Immature natural killer cell (primary cell): ENCODE measurements around the gene PTMS. TPM values are rescaled to one million over a fixed set of nuclear protein-coding genes. Genes with fewer than 3 reads are reported as not detected.

ENCODE experiments used
- DNase-seq, 3 donors: peaks; one replicate each; pipeline ENCODE4 v3.0.0; 2022; ENCODE audit warnings: mixed read lengths in 1 of 3
- H3K27ac Mint-ChIP-seq, 6 donors: one replicate each; pipeline ENCODE4 v1.8.0; 2020; ENCODE audit warnings: mixed read lengths in 6 of 6, mild to moderate bottlenecking in 5 of 6, inconsistent platforms in 4 of 6, moderate library complexity in 3 of 6
- H3K27me3 Mint-ChIP-seq, 3 donors: one replicate each; pipeline ENCODE4 v1.8.0; 2020 to 2021; ENCODE audit warnings: low read depth in 3 of 3, mild to moderate bottlenecking in 3 of 3, mixed read lengths in 3 of 3, moderate library complexity in 3 of 3, inconsistent platforms in 1 of 3
- H3K36me3 Mint-ChIP-seq, 3 donors: one replicate each; pipeline ENCODE4 v1.8.0; 2020; ENCODE audit warnings: mixed read lengths in 3 of 3, inconsistent platforms in 2 of 3, mild to moderate bottlenecking in 2 of 3
- H3K4me1 Mint-ChIP-seq, 2 donors: one replicate each; pipeline ENCODE4 v1.8.0; 2020; ENCODE audit warnings: inconsistent platforms in 2 of 2, mild to moderate bottlenecking in 2 of 2, mixed read lengths in 2 of 2, moderate library complexity in 1 of 2
- H3K4me3 Mint-ChIP-seq, 5 donors: one replicate each; pipeline ENCODE4 v1.8.0; 2020; ENCODE audit warnings: mild to moderate bottlenecking in 5 of 5, mixed read lengths in 5 of 5, inconsistent platforms in 3 of 5, moderate library complexity in 3 of 5
- H3K9me3 Mint-ChIP-seq, 6 donors: one replicate each; pipeline ENCODE4 v1.8.0; 2020; ENCODE audit warnings: mild to moderate bottlenecking in 6 of 6, mixed read lengths in 6 of 6, inconsistent platforms in 4 of 6, moderate library complexity in 3 of 6
- polyA plus RNA-seq, 3 donors: library from polyadenylated mRNA; unstranded; fragments of 300-500 nt; fragmentation: Illumina TruSeq; gene quantifications; one replicate each; pipeline ENCODE4 v1.2.3, GENCODE V29; 2021

Gene PTMS
- polyA plus RNA-seq, 3 donors from 2014 or later, result 0.40 to 8.0 (median 4.9) TPM

DNA sequence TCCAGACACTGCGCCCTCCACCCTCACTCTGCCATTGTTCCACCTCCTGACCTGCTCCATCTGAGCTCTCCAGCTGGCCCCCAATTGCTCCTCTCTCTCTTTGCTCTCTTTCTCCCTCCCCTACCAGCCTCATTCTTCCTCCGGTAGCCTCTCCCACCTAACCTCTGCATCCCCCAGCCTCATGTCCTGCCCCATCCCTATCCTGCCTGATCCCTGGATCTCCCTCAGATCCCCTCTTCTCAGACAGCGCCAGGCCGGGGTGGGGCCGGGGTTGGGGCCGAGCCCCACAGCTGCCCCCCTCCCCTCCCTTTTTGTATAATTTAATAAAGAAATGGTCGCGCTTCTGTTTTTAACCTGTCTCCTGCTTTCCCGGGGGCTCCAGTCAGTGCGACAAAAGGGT lies 4.4 kb downstream of the PTMS start:
- peaks cover 13 to 17% of the 10 kb centered on the region in 2 donors for H3K4me1 Mint-ChIP-seq
- no peak overlapping the region for H3K4me3 Mint-ChIP-seq

DNA sequence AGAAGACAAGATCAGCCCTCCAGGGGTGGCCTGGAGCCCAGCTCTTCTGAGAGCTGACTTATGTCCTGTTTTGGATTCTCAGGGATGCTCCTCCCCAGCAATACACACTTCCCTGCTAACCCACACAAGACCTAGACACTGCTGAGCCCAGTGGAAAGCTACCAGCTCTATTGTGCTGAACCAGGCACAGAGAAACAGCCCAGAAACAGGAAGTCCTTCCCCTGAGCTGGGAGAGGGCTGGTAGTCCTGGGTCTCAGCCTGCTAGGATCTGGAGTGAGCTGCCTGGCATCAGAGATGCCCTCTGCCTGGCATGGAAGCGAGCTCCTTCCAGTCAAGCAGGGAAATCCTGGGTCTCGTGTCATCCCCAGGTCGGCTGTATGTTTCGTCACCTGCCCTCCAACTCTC lies 4.9 kb downstream of the PTMS start:
- DNase-seq, result no peak
- Mint-ChIP-seq H3K4me3 (no peak overlapping the region), H3K27ac (no peak overlapping the region), H3K4me1 (peaks cover 10 to 13% of the 10 kb centered on the region in 2 donors), H3K9me3 (no peaks in the 10 kb centered on the region), H3K27me3 (peaks cover 7 to 17% (median 10%) of the 10 kb centered on the region in 3 donors), H3K36me3 (no peaks in the 10 kb centered on the region)

More for the DNA sequence above, 4.4 kb downstream of the PTMS start:
- H3K27ac Mint-ChIP-seq, result no peak overlapping the region
- no peaks in the 10 kb centered on the region for H3K36me3 Mint-ChIP-seq
- H3K9me3 Mint-ChIP-seq, result no peaks in the 10 kb centered on the region
- peaks cover 9 to 17% (median 12%) of the 10 kb centered on the region in 3 donors for H3K27me3 Mint-ChIP-seq
- DNase-seq, result no peak

DNA sequence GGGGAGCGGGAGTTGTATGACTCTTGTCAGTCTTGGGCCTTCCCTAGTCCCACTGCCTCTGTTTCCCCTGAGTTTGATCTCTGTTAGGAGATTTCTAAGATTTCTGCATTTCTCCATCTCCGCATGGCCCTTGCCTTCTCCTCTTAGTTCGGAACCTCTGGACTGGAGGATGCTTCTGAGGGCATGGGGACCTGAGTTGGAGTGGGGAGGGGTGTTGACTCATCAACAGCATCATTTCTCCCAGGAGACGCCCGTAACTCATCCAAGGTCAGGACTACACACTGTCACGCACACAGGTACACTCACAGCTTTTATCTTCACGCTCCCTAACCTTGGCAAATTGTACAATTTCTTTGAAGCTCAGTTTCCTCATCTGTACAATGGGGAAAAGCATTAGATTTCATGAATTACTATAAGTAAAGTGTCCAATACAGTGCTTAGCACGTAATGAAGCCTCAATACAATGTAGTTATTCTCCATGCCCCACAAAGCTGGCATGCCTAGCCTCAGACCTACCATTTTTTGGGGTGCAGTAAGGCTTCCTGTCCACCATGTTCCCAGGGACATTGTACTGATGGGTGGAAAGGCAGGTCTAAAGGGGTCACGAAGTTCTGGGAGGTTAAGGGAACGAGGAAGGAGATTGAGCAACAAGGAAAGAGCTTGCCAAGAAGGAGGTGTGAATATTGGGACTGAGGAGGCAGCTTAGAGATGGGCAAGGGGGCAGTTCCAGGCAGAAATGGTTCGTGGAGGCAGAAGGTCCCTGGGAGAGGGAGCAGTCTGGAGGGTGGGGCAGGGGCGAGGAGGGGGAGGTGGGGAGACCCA lies 5.6 kb downstream of the PTMS start:
- peaks cover 9 to 17% (median 10%) of the 10 kb centered on the region in 3 donors for H3K27me3 Mint-ChIP-seq
- peaks cover 10 to 13% of the 10 kb centered on the region in 2 donors for H3K4me1 Mint-ChIP-seq
- H3K36me3 Mint-ChIP-seq, result no peaks in the 10 kb centered on the region
- H3K9me3 Mint-ChIP-seq, result no peaks in the 10 kb centered on the region
- no peak for DNase-seq
- peak overlapping the region in 3 of 6 donors; percentile 75 to 84 (median 80) for H3K27ac Mint-ChIP-seq
- H3K4me3 Mint-ChIP-seq, result peak overlapping the region in 4 of 5 donors; percentile 20 to 73 (median 26)

GRCh38 chr12:6772331-6772695 lies 6.2 kb downstream of the PTMS start, which contains the start of gene LAG3:
LAG3 (plus strand) TSS chr12:6772520; CDS start chr12:6772853, 333 bp downstream.
- H3K4me3 Mint-ChIP-seq, result peak within 1 kb of the TSS in 4 of 5 donors; percentile 22 to 73 (median 28)
- no peaks in the 10 kb centered on the region for H3K36me3 Mint-ChIP-seq
- DNase-seq, result no peak
- H3K4me1 Mint-ChIP-seq, result peaks cover 6 to 10% of the 10 kb centered on the region in 2 donors
- H3K27ac Mint-ChIP-seq, result peak within 1 kb of the TSS in 3 of 6 donors; percentile 75 to 84 (median 80)
- peaks cover 8 to 15% (median 9%) of the 10 kb centered on the region in 3 donors for H3K27me3 Mint-ChIP-seq
- no peaks in the 10 kb centered on the region for H3K9me3 Mint-ChIP-seq

DNA sequence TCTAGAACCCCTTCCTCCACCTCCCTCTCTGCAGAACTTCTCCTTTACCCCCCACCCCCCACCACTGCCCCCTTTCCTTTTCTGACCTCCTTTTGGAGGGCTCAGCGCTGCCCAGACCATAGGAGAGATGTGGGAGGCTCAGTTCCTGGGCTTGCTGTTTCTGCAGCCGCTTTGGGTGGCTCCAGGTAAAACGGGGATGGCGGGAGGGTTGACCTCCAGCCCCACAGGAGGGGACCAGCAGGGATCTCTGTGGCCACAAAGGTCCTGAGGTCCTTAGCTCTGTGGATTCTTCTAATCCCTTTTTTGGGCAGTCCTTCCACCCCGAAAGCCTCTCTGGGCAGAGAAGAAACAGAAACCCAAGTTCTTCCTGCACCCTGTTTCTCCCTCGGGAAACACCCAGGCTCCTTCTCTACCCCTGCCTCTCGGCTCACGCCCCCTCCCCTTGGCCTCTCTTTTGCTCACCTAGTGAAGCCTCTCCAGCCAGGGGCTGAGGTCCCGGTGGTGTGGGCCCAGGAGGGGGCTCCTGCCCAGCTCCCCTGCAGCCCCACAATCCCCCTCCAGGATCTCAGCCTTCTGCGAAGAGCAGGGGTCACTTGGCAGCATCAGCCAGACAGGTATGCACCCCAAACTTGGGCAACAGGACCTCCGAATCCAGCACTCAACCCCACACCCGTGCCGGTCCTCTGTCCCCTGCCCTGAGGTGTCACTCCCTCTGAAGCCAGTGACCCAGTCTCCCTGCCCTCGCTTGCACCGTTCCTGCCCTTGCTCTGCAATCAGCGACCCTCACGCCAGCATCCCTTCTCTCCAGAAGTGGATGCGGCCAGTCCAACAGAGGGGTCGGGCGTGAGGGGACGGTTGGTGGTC lies 6.8 kb downstream of the PTMS start:
- Mint-ChIP-seq H3K4me3 (peak overlapping the region in 2 of 5 donors; percentile 26 to 73), H3K36me3 (no peaks in the 10 kb centered on the region), H3K9me3 (no peaks in the 10 kb centered on the region), H3K27me3 (peaks cover 6 to 17% (median 8%) of the 10 kb centered on the region in 3 donors), H3K4me1 (peaks cover 0 to 6% of the 10 kb centered on the region in 2 donors), H3K27ac (peak overlapping the region in 2 of 6 donors; percentile 70 to 76)
- DNase-seq, result no peak

- H3K4me3 Mint-ChIP-seq, result peak overlapping the region in 1 of 5 donors; percentile 90
- H3K9me3 Mint-ChIP-seq, result no peaks in the 10 kb centered on the region
- DNase-seq, result no peak
- H3K27ac Mint-ChIP-seq, result peak overlapping the region in 2 of 6 donors; percentile 93 to 96
- H3K36me3 Mint-ChIP-seq, result no peaks in the 10 kb centered on the region
- H3K27me3 Mint-ChIP-seq, result peaks cover 9 to 15% (median 13%) of the 10 kb centered on the region in 3 donors
- H3K4me1 Mint-ChIP-seq, result peaks cover 6 to 11% of the 10 kb centered on the region in 2 donors
Observed at GRCh38 chr12:6773590-6774351, 7.6 kb downstream of the PTMS start.

GRCh38 chr12:6774499-6775062 lies 8.4 kb downstream of the PTMS start:
- peak overlapping the region in 5 of 6 donors; percentile 28 to 96 (median 78) for H3K27ac Mint-ChIP-seq
- H3K27me3 Mint-ChIP-seq, result peaks cover 8 to 17% (median 12%) of the 10 kb centered on the region in 3 donors
- peaks cover 11 to 14% of the 10 kb centered on the region in 2 donors for H3K4me1 Mint-ChIP-seq
- peak in 1 of 3 donors; percentile 76 for DNase-seq
- no peaks in the 10 kb centered on the region for H3K36me3 Mint-ChIP-seq
- peak overlapping the region; percentile 40 to 90 (median 45) for H3K4me3 Mint-ChIP-seq
- H3K9me3 Mint-ChIP-seq, result no peaks in the 10 kb centered on the region

DNA sequence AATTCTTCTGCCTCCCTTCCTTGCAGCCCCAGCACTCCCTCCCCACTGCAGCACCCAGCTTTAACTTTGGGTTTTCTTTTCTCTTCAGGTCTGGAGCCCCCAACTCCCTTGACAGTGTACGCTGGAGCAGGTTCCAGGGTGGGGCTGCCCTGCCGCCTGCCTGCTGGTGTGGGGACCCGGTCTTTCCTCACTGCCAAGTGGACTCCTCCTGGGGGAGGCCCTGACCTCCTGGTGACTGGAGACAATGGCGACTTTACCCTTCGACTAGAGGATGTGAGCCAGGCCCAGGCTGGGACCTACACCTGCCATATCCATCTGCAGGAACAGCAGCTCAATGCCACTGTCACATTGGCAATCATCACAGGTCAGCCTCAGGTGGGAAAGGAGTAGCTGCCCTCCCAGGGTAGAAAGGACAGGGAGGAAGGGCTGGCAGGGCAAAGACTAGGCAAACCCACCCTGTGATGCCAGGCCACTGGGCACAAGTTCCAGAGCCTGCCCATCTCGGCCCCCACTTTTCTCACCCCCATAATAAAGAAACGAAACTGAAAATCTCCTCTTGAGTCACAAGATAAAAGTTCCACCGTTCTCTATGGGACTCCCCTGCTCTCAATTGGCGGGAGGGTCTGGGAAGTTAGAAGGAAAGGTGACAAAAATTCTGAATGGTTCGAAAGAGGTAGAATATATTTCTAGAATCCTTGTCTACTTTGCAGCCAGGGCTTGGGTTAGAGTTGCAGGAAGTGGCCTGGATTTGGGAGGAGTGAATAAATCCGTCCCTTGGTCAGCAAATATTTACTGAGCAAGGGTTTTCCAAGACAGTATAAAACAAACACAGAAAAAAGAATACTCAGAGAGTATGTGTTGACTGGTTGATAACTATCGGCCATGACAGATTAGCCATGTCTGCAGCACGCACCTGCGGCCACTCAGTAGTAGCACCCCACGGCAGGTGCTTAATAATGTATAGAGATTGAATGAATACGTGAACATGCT lies 9.3 kb downstream of the PTMS start:
- Mint-ChIP-seq H3K27me3 (peaks cover 8 to 16% (median 12%) of the 10 kb centered on the region in 3 donors), H3K4me1 (peaks cover 11 to 14% of the 10 kb centered on the region in 2 donors)
- DNase-seq, result no peak

DNA sequence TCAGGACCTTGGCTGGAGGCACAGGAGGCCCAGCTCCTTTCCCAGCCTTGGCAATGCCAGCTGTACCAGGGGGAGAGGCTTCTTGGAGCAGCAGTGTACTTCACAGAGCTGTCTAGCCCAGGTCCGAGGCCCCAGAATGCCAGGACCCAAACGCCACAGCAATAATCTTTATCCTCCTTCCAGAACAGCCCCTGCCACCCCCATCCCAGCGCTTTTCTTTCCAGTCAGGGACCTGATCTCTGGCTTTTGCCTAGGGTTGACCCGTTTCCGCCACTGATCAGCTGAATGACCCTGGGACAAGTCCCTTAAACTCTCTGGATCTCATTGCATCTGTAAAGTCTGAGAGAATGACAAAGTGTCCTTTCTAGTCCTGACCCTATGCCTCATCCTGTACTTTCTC lies 11.2 kb downstream of the PTMS start:
- H3K36me3 Mint-ChIP-seq, result no peaks in the 10 kb centered on the region
- no peaks in the 10 kb centered on the region for H3K9me3 Mint-ChIP-seq
- H3K27ac Mint-ChIP-seq, result no peak overlapping the region
- DNase-seq, result no peak
- H3K4me1 Mint-ChIP-seq, result peaks cover 11 to 14% of the 10 kb centered on the region in 2 donors
- H3K27me3 Mint-ChIP-seq, result peaks cover 7 to 14% (median 9%) of the 10 kb centered on the region in 3 donors
- peak overlapping the region in 1 of 5 donors; percentile 4 for H3K4me3 Mint-ChIP-seq

More for the DNA sequence above, 9.3 kb downstream of the PTMS start:
- Mint-ChIP-seq H3K36me3 (no peaks in the 10 kb centered on the region), H3K4me3 (peak overlapping the region in 2 of 5 donors; percentile 40 to 90), H3K9me3 (no peaks in the 10 kb centered on the region), H3K27ac (peak overlapping the region in 4 of 6 donors; percentile 67 to 96 (median 86))

GRCh38 chr12:6778217-6778573 lies 12.0 kb downstream of the PTMS start:
- peaks cover 11 to 14% of the 10 kb centered on the region in 2 donors for H3K4me1 Mint-ChIP-seq
- DNase-seq, result no peak
- peak overlapping the region; percentile 79 to 88 (median 81) for H3K4me3 Mint-ChIP-seq
- no peaks in the 10 kb centered on the region for H3K9me3 Mint-ChIP-seq
- no peaks in the 10 kb centered on the region for H3K36me3 Mint-ChIP-seq
- peaks cover 7 to 13% (median 9%) of the 10 kb centered on the region in 3 donors for H3K27me3 Mint-ChIP-seq
- H3K27ac Mint-ChIP-seq, result peak overlapping the region in 2 of 6 donors; percentile 9 to 72

GRCh38 chr12:6778574-6779550 lies 12.7 kb downstream of the PTMS start:
- Mint-ChIP-seq H3K4me3 (peak overlapping the region; percentile 79 to 88 (median 81)), H3K36me3 (no peaks in the 10 kb centered on the region), H3K9me3 (no peaks in the 10 kb centered on the region), H3K27me3 (peaks cover 7 to 11% (median 9%) of the 10 kb centered on the region in 3 donors), H3K4me1 (peaks cover 11 to 14% of the 10 kb centered on the region in 2 donors), H3K27ac (peak overlapping the region in 5 of 6 donors; percentile 9 to 72 (median 65))
- peak; percentile 82 to 87 (median 84) for DNase-seq
